Bronchial epithelial cell (primary cell): ENCODE results near the gene DUSP2. TPM values are rescaled to one million over a fixed set of nuclear protein-coding genes. Genes with fewer than 3 reads are reported as not detected.

Experiments
- DNase-seq: peaks from one replicate; pipeline ENCODE4 v3.0.0-alpha.2; 2010; ENCODE audit warnings: low read depth
- FAIRE-seq: peaks from 2 replicates; lab custom pipeline; 2011; peaks lifted over from hg19 to GRCh38; lab: Jason Lieb, UNC
- H3K27me3 ChIP-seq: 2 replicates; pipeline ENCODE4 v1.5.1; 2011; ENCODE audit warnings: low read length; ENCODE audit not compliant: control insufficient read depth, insufficient read depth
- H3K36me3 ChIP-seq: 2 replicates; pipeline ENCODE4 v1.5.1; 2011; ENCODE audit warnings: low read length; ENCODE audit not compliant: control insufficient read depth, insufficient read depth
- H3K4me3 ChIP-seq: 2 replicates; pipeline ENCODE4 v1.5.1; 2011; ENCODE audit warnings: mild to moderate bottlenecking, low read depth, low read length, control low read depth
- total RNA-seq: library from RNA; depleted of rRNA; stranded (reverse); fragments of >200 nt; gene quantifications from 2 replicates; pipeline ENCODE4 v1.2.1, GENCODE V29; 2014
- TF ChIP-seq, protein P1 (sequence below): IDR thresholded peaks from 2 replicates; pipeline ENCODE4 v1.5.1; 2011; ENCODE audit warnings: mild to moderate bottlenecking, moderate library complexity, low read length, control low read depth, inconsistent platforms; ENCODE audit not compliant: insufficient read depth, severe bottlenecking

Gene DUSP2
- total RNA-seq, 1 donor from 2014 or later: 5.3 TPM

- Histone ChIP-seq H3K36me3 (no peaks in the 10 kb centered on the region), H3K27me3 (peaks cover 14% of the 10 kb centered on the region), H3K4me3 (no peak overlapping the region)
- FAIRE-seq (no peak), DNase-seq (no peak)
- TF ChIP-seq, protein P1, sequence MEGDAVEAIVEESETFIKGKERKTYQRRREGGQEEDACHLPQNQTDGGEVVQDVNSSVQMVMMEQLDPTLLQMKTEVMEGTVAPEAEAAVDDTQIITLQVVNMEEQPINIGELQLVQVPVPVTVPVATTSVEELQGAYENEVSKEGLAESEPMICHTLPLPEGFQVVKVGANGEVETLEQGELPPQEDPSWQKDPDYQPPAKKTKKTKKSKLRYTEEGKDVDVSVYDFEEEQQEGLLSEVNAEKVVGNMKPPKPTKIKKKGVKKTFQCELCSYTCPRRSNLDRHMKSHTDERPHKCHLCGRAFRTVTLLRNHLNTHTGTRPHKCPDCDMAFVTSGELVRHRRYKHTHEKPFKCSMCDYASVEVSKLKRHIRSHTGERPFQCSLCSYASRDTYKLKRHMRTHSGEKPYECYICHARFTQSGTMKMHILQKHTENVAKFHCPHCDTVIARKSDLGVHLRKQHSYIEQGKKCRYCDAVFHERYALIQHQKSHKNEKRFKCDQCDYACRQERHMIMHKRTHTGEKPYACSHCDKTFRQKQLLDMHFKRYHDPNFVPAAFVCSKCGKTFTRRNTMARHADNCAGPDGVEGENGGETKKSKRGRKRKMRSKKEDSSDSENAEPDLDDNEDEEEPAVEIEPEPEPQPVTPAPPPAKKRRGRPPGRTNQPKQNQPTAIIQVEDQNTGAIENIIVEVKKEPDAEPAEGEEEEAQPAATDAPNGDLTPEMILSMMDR: no peak
These were observed 31.9 kb downstream of the DUSP2 start for GRCh38 chr2:96113367-96113677.

DNA sequence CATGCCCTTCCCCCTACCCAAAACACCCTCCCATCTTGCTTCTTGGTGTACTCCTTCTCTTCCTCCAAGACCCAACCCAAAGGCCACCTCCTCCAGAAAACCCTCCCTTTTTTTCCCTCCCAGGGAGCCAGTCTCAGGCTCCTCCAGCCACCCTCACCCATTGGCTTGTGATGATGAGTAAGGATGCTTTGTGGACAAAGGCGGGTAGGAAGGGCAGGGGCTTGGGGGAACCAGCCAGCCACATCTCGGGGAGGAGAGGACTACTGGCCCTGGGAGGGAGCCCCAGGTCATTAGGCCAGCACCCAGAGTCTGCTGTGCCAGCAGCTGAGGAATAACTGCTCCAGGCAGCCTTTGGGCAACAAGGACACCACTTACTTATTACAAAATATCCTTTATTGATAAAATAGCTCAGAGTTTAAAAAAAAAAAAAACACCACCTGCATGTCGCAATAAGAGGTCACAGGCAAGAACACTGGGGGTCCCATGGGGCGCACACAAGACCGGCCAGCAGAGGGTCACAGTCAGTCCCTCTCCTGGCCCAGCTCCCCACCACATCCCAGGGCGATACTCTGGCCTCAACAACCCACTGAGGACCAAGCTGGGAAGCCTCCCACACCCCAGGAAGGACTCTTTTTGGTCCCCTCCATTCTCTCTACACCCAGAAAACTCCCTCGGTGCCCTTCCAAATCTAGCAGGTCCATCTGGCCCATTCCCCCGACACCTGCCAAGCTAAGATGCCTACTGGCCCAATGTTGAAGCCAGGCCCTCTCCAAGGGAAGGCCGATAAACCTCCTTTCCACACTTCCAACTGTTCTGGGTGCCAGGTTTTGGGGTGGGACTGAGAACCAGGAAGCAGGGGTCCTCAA, 32.5 kb downstream of the DUSP2 start:
- no peak for DNase-seq
- H3K27me3 ChIP-seq: peaks cover 9% of the 10 kb centered on the region
- no peak overlapping the region for H3K4me3 ChIP-seq
- TF ChIP-seq, protein P1: no peak
- no peaks in the 10 kb centered on the region for H3K36me3 ChIP-seq
- FAIRE-seq: no peak

DNA sequence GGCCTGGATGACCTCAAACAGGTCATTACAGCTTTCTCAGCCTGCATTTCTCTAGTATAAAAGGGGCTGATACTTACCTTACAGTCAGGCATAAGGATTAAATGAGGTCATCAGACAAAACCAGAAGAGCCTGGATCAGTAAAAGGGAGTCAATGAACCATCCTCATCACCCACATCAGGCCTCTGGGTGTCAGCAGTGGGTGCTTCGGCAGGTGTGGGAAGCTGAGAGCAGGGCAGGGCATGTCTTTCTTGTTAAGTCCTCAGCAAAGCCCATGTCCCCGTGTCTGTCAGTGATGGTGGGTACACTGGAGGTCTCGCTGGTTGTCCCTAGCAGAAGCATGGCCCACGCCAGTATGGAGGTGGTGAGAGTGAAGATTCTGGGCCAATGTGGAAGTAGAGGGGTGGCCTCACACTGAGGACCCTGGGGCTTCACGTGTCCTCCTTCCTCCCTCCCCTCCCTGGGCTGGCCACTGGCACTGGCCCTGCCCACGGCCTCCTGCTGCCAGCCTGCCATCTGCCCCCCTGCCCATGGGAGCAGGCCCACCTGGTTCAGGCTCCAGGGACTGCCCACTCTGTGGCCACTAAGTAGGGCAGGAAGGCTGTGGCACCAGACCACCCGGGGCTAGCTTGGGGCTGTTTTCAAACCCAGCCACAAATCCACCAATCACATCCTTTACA, 33.3 kb downstream of the DUSP2 start:
- peak; percentile 7 for FAIRE-seq
- peak; percentile 9 for DNase-seq
- TF ChIP-seq, protein P1: no peak
- peaks cover 4% of the 10 kb centered on the region for H3K27me3 ChIP-seq
- H3K36me3 ChIP-seq: no peaks in the 10 kb centered on the region
- H3K4me3 ChIP-seq: no peak overlapping the region

DNA sequence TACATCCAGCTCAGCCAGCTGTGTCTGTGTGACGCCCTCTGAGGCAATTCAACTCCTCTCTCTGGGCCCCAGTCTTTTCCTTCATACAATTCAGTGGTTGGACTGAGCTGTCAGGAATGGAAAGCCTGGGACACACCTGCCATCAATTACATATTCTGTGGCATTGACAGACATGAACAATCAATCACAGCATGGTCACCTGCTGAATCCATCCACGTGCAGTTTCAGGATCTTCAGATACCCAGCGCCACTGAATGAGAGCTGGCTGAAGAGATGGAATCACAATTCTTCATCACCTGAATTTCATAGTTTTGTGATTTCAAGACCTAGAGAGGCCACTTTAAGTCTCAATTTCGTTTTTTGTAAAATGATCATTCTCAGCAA, 34.0 kb downstream of the DUSP2 start:
- TF ChIP-seq, protein P1: no peak

GRCh38 chr2:96110621-96111256, 34.5 kb downstream of the DUSP2 start:
- Histone ChIP-seq H3K4me3 (no peak overlapping the region), H3K36me3 (no peaks in the 10 kb centered on the region), H3K27me3 (peaks cover 4% of the 10 kb centered on the region)
- FAIRE-seq (no peak), DNase-seq (no peak)
- TF ChIP-seq, protein P1: no peak

More for the DNA sequence above, 34.0 kb downstream of the DUSP2 start:
- Histone ChIP-seq H3K4me3 (no peak overlapping the region), H3K27me3 (peaks cover 4% of the 10 kb centered on the region), H3K36me3 (no peaks in the 10 kb centered on the region)
- FAIRE-seq (no peak), DNase-seq (no peak)
